Measurements from ENCODE around the gene RAD51B.

GRCh38 chr14:68551045-68551683, 731.6 kb downstream of the RAD51B start:
- no peak for TF ChIP-seq CTCF (conservative IDR thresholded peaks at IDR 0.05)
- TF ChIP-seq EZH2 (IDR thresholded peaks at IDR 0.05; ENCODE audit: low read depth): no peak
